Stimulated activated CD8-positive, alpha-beta memory T cell treated with anti-CD3 and anti-CD28 coated beads, Interleukin-12 subunit alpha, Interleukin-12 subunit beta, amount 100 ng/mL, for 4 hours (primary cell): ENCODE data around the gene TPM4.
"Not testable (repeated sequence)": the region's sequence is repeated elsewhere in the genome, so short reads cannot be mapped to it uniquely, and the experiment has no call there.

Experiments used
- DNase-seq: peaks from one replicate; pipeline ENCODE4 v3.0.0-alpha.2; 2020; ENCODE audit warnings: low read depth

Gene TPM4

DNA sequence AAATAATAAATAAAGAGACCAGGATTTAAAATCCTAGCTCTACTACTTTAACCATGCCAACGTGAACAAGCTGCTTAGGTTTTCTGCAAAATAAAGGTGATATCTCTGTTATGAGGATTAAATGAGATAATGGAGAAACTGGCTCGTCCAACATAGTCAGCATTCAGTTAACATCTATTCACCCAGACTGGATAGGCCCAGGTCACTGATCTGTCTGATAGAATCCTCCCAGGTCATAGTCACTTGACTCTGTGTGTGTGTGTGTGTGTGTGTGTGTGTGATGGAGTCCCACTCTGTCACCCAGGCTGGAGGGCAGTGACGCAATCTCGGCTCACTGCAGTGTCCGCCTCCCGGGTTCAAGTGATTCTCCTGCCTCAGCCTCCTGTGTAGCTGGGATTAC lies 22.5 kb downstream of the TPM4 start:
- no peak for DNase-seq

DNA sequence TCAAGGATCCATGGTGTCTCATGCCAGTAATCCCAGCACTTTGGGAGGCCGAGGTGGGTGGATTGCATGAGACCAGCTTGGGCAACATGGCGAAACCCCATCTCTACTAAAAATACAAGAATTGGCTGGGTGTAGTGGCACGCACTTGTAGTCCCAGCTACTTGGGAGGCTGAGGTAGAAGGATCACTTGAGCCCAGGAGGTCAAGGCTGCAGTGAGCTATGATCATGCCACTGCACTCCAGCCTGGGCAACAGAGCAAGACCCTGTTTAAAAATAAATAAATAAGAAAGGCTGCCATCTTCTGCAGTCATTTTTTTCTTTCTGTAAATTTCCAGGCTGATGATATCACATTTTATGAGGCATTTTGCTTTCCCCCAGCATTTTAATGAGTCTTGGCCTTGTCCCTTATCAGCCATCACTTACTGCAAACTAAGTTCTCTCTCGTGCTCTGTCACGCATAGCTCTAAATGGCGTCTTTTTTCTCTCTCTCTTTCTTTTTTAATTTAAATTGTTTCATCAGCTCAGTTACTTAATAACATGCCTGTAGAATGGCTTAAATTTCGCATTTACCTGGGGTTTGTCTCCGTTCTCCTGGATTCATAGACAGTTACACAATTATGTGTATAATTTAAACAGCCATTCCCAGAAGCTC lies 23.1 kb downstream of the TPM4 start:
- DNase-seq: not testable (repeated sequence)

DNA sequence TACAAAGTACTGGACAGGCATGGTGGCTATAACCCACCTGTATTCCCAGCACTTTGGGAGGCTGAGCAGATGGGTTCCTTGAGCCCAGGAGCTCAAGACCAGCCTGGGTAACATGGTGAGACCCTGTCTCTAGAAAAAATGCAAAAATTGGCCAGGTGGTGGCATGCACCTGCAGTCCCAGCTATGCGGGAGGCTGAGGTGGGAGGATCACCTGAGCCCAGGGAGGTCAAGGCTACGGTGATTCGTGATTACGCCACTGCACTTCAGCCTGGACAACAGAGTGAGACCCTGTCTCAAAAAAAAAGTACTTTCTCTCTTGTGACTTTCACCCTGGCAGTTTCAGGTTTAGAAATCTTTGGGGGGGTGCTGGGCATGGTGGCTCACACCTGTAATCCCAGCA lies 24.2 kb downstream of the TPM4 start:
- DNase-seq: no peak

DNA sequence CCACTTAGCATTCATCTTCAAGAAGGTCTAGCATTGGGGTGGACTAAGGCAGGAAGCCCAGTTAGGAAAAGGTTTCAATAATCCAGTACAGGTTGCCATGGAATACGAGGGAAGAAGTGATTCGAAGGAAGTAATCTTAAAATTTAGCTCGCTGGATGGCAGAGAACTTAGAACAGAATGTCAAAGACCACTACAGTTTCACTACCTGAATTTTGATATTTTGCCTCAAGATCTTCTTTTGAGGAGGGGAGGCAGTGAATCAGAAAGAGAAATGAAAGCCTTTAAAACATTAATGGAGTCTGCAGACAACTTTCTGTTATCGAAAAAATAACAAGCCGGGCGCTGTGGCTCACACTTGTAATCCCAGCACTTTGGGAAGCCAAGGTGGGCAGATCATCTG lies 28.4 kb downstream of the TPM4 start:
- no peak for DNase-seq

DNA sequence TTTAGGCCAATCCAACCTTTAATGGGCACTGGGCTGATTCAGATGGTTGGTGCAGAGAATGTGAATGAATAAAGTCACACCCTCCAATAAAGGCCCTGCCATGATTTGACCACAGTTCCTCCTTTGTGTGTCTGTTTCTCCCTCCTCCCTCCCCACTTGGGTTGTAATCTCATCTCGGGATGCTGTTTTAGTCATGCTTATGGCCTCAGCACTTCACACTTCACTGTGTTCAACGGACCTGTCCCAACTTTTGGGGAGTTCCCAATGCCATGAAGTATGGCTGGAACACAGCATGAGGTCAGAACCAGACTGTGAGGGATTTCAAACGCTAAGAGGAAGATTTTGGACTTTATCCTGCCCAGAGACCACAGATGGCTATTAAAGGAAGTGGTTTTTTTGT lies 29.8 kb downstream of the TPM4 start:
- no peak for DNase-seq

DNA sequence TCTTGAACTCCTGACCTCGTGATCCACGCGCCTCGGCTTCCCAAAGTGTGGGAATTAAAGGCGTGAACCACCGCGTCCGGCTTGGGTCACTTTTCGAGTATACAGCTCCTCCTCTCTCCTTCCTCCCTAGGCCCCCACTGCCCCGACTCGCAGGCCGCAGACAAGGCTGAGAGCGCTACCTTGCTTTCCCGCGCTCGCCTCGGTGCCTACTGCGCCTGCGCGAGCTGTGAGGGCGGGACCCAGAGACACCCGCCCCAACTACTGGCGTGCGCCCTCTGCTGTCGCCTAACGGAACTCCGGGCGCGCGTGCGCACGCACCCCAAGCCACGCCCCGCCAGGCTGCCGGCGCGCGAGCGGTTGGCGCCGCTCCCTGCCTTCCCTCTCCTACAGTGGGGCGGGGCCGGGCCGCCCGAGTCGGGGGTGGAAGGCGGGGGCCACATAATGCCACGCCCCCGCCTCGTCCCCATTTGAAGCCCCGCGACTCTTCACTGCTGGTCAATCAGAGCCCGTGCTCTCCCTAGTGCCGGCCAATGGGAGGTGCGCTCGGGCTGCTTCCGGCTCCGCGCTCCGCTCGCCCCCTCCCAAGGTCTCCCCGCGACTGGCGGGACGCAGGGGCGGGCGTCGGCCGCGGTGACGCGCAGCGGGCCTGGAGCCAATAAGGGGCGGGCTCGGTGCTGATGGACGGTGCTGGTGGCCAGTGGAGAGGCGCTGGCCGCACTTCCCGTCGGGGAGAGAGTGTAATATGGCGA lies 35.0 kb downstream of the TPM4 start, which contains the start of gene RAB8A:
TSS of gene RAB8A (plus strand) at position 730 of the 749 bp plus-strand sequence. CDS start at position 743, 13 bp downstream.
- peak; percentile 99 for DNase-seq

DNA sequence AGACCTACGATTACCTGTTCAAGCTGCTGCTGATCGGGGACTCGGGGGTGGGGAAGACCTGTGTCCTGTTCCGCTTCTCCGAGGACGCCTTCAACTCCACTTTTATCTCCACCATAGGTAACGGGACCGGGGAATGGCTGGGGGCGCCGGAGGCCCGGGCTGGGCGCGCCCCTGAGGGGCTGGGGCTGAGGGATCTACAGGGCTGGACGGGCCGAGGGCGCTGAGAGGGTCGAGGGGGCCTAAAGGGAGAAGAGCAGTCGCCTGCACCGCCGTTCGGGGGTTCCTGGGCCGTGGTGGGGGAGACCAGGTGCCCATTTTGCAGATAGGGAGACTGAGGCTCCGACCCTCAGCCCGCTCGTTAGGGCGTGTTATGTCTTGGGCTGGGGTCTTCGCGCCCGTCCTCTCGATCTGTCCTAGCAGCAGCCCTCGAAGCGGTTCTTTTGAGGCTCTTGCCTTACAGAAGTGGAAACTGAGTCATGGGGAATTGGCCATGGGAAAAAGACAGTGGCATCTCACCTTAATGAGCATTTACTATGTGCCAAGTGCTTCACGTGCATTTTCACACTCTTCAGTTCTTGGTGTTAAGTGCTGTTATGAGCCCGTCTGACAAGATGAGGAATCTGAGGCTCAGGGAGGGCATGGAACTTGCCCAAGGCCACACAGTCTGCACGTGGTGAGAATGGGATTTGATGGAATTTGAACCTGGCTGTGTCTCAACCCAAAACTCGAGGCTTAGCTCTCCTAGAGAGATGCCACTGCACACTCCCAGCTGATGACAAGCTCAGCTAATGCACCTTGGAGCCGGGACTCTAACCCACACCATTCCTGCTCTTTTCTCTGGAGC lies 35.8 kb downstream of the TPM4 start:
- no peak for DNase-seq

DNA sequence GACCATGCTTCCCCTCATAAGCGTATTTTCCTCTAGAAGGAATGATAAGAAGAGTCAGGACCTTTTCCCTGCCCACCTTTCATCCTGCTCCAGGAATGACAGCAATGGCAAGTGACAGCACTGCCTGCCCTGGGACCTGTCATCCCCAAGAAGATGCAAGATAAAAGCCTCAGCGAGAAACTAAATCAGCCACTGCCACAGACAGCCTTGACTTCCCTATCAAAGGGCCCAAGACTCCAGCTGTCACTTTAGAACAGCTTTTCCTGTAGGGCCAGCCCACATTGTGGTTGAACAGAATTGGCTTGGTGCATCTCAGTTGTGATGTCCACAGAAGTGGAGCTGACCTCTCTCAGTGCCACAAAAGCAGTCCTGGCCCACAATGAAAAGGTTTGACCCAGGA lies 36.5 kb downstream of the TPM4 start:
- no peak for DNase-seq

DNA sequence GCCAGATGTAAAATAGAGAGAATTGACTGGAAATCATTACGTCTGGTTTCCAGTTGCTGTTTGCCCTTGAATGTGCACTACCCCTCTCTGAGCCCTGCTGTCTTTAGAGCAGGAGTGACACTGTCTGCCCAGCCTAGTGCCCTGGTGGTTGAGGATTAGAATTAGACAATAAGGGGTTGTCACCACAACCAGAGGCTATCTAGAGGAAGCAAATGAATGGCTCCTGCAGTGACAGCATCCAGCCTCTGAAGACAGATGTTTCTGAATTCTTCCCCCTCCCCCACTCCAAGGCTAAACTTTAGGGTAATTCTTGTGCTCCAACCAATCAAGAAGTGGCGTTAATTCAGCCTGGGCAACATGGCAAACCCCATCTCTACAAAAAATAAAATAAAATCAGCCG lies 37.4 kb downstream of the TPM4 start:
- no peak for DNase-seq

DNA sequence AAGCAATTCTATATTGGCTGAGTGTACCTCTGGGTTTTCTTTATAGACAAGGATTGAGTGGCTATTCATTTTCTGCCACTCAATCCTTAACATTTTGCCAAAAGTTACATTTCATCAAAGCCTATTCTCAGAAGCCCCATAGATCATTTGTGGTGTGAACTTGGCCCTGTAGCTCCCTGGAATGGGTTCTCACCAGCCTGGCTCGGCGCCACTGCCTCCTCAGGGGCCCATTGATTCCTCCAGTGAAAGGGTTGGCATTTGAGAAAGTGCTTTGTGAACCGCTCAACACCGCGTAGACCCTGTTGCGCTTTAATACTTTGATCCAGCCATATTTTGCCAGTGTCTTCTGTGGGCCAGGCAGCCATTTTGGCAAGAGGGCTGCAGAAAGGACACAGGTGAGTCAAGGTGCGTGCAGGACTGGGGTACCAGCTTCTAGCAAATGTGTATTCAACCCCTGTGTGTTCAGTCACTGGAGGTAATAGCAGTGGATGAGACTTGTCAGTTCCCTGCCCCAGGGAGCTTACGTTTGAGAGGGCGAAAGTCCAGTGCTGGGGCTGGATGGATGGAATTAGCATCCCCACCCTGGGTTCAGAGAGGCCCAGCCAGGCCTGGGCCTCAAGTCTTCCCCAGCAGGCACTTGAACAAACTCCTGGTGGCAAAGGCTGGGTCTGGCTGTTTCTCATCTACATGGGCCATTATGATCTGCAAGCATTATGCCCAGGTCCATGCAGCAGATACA lies 39.2 kb downstream of the TPM4 start:
- no peak for DNase-seq

DNA sequence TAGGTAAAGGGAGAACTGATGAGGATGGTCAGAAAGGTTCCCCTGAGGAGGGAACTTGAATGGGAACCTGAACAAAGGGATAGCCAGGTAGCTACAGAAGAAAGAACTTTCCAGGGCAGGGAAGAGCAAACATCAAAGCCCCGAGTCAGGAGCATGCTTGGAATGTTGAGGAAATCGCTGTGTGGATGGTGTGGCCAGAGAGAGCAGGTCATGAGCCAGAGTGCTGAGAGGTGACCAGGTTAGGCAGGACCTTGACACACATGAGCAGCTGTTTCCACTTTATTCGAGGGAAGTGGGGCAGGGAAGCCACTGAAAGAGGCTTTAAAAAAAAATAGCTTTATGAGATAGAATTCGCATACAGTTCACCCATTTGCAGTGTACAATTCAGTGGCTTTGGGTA lies 39.8 kb downstream of the TPM4 start:
- no peak for DNase-seq

DNA sequence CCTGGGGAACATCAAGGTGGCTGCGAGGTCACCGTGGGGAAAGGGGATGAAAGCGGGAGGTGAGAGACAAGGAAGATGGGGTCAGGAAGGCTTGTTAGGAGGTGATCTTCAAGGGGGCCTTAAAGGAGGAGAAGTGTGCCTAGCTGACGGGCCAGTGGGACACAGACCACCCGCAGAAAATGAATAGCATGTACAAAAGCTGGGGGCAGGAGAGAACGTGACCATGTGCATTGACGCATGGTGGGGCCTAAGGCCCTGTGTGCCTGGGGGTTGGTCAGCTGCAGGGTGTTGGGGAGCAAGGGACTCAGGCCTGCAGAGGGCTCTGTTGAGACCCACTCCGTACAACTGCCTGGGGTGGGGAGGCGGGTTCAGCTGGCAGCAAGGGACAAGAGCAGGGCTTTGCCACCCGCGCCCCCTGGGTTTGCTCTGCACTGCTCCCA lies 41.3 kb downstream of the TPM4 start:
- no peak for DNase-seq

DNA sequence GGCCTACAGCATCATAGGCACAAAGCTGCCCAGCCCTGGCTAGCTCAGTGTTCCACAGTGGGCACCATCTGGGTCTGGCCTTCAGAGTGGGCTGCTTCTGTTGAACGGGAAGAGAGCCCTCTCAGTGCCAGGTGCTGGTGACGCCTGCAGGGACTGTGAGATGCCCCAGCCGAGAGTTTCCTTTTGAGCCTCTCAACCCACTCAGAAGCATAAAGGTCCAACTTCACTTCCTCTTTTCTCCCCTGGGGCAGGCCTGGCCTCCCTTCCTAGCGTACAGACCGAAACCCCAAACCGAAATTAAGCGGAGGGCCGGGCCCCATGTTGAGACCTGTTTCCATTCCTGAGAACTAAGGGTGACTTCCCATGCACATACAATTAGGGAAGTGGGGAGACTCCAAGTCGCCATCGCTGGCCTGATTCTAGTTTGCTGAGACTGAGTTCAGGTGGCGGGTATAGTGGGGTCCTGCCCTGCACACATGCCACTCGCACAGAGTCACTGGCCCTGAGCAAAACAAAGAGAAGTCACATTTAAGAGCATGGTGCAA lies 42.3 kb downstream of the TPM4 start:
- no peak for DNase-seq

DNA sequence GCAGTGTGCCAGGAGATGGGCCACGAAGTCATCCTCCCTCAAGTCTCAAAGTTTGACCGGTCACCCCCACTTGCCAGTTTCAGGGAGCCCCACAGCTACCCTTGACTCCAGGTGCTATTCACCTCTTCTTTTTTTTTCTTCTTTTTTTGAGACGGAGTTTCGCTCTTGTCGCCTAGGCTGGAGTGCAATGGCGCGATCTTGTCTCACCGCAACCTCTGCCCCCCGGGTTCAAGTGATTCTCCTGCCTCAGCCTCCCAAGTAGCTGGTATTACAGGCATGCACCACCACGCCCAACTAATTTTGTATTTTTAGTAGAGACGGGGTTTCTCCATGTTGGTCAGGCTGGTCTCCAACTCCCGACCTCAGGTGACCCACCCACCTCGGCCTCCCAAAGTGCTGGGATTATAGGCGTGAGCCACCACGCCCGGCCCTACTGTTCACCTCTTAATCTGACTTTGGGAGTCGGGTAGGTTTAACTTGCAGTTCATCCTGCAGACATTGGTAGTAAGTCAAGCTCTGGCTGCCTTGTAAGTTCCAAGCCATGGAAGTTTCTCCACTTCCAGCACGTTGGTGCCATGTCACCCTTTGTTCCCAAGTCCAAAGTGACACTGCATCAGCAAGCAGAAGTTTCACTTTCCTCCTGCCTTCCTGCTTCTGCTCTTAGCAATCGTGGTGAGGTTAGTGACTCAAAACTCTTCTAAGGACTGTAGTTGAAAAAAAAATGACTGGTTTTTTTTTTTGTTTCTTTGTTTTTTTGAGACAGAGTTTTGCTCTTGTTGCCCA lies 43.0 kb downstream of the TPM4 start:
- not testable (repeated sequence) for DNase-seq

DNA sequence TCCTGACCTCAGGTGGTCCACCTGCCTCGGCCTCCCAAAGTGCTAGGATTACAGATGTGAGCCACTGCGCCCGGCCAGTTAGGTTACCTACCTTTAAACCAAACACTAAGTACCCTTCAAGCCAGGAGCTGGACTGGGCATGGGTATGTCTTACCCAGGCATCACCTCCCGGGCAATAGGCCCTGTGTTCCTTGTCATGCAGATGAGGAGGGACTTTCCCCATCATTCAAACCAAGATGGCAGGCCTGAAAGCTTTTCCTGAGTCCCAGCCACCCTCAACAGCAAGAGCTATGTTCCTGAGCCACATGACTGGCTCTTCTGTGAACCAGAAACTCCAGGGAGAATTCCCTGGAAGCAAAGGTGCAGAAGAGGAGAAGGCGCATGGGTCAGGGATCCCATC lies 44.8 kb downstream of the TPM4 start:
- DNase-seq: no peak

DNA sequence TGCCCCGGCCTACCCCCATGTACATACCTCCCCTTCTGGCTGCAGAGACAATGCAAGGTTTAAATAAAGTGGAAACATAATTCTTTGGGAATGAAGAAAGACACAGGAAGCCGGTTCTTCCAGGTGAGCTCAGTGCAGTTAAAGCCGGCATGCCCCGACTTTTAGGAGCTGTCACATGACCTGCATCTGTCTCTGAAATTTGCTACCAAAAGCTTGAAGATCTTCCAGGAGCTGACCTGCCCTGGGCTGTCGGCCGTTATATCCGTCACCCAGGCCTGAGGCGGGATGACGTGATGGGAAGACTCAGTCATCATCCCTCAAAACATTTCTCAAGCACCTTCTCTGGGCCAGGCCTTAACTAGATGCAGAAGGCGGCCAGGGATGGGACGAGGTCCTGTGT lies 45.7 kb downstream of the TPM4 start:
- no peak for DNase-seq

DNA sequence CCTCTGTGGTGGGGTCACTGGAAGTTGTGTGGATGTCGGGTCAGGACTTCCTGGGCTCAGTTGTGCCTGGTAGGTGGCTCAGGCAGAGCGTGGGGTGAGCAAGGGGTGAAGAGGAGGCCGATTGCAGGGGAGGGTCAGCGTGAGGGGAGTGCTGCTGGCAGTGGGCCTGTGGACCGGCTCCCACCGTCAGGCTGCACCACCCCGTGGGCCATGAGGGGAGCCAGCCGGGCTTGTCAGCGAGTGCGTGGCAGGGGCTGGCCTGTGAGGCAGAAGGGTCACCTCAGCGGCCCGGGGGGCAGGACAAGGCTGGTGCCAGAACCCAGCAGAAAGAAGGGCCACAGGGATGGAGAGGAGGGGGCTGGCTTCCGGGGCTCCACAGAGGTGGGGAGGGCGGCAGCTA lies 48.7 kb downstream of the TPM4 start:
- no peak for DNase-seq

DNA sequence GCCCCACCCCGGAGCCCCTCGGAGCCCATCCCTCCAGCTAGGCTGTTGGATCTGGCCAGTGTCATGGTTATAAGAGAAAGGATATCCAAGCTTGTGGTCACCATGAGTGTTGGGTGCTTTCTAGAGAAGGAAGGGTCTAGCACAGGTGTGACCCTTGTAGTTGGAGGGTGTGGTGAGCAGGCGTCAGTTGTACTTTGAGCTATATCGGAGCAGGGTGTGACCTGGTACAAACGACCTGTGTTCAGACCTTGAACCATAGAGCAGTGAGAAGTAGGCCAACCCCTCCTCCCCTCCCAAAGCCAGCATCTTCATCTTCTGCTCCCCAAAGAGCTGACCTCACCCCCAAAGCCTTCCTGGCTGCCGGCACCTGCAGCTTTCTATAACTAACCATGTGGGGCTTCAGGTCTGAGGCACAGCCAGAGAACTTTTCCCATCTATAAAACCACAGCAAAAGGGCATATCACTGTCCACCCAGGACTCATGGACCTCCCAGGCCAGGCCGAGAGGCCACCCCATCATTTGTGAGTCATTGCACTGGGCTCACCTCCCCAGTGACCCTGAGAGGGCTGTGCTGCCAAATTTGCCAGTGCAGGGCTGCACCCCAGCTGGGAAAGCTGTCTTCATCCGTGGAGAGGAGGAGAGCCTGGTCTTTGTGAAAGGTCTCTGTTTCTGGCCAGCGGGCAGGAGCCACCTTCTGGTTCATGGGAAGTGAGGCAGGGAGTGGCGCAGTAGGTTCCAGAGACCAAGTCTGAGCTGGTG lies 49.6 kb downstream of the TPM4 start:
- DNase-seq: no peak

DNA sequence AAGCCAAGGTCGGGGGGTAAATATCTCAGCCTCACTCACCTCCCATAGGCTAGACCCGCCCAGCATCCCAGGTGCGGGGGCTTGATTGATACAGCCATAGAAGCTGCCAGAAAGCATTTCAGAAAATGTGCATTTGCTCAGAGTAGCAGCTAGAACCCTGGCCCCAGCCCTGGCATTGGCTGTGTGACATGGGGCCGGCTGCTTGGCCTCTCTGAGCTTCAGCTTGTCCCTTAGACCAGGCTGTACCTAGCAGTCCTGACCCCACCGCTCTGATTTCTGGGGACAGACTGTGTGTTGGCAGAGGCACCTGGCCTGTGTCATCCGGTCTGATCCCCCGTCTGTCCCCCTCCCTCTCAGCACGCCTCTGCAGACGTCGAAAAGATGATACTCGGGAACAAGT lies 50.8 kb downstream of the TPM4 start:
- DNase-seq: no peak

DNA sequence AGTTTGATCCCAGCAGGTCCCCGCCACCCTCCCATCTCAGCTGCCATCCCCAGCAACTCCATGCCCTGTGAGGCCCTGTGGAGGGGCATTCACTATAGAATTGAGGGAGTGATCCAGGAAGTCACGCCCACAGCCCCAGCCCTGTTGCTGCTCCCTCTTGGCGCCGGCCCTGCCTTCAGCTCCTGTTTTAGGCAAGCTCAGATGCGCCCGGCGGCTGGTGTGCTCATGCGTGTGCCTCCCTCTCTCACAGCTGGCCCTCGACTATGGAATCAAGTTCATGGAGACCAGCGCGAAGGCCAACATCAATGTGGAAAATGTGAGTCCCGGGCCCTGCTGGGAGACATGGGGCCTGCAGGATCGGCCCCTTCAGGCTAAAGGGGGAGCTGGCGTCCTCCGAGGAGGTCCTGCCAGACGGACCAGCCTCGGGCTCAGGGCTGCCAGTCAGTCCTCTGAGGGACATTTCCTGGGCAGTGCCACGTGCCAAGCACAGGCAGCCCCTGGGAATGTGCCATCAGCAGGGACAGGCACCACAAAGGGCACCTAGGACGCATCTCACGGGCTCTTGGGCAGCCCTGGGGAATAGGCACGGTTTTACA lies 51.6 kb downstream of the TPM4 start:
- DNase-seq: no peak
